ENCODE data around the gene GLRX. TPM values are rescaled to one million over a fixed set of nuclear protein-coding genes. Genes with fewer than 3 reads are reported as not detected.
A peak's percentile ranks its signal among the peaks of the same experiment; 100 is the strongest.

Gene GLRX
- total and polyA plus RNA-seq, 2 of the 13 experiments (the other 11 are each of a cell fraction or from before 2014, with no cell fraction given): 63.8 to 499 TPM

- Histone ChIP-seq H3K4me2 (ENCODE audit: low read depth, low read length) (peak overlapping the region; percentile 90), H3K36me3 (replicated peaks in 1 of 2; ENCODE audit: control insufficient read depth in 1 of 2, insufficient read depth in 2 of 2, low read length in 2 of 2) (no peaks in the 10 kb centered on the region), H4K20me1 (ENCODE audit: insufficient read depth, low read length) (no peaks in the 10 kb centered on the region), H3K27ac (ENCODE audit: extremely low read length, insufficient read depth, low read length) (peak overlapping the region; percentile 98), H3K79me2 (ENCODE audit: insufficient read depth, low read length) (peaks cover 14% of the 10 kb centered on the region), H3K9me3 (ENCODE audit: low read length) (no peaks in the 10 kb centered on the region), H3K9ac (ENCODE audit: insufficient read depth, low read depth, low read length) (peak overlapping the region; percentile 84), H3K27me3 (ENCODE audit: control insufficient read depth in 1 of 2, insufficient read depth in 2 of 2, low read length in 2 of 2) (no peaks in the 10 kb centered on the region), H3K4me1 (ENCODE audit: insufficient read depth, low read length) (peaks cover 97% of the 10 kb centered on the region), H2AFZ (ENCODE audit: low read length) (no peak overlapping the region), H3K4me3 (replicated peaks in 1 of 3; ENCODE audit: insufficient read depth in 1 of 3, low read depth in 2 of 3, low read length in 3 of 3) (peak overlapping the region; percentile 11 to 45 (median 41); a peak in 3 of 6 replicates)
- ATAC-seq: no peak
- BruUV-seq (replicated peaks): no TSS peak
- 23% methylated on average over 8 of the region's 8 CpGs for whole genome bisulfite sequencing (ENCODE audit: low lambda C conversion rate)
- ChIA-PET POLR2A (interaction anchor here (0.8 to 2.3 kb wide), 17 partner anchors 9 to 437 kb away, joined by 3 to 54 read pairs (median 5); partner anchors contain the start of genes ELL2 and GLRX), CTCF (ENCODE audit: low intra/inter-chr PET ratio, low total read pairs) (no interaction called here)
- no peak for TF ChIP-seq E2F1 (CRISPR knock-in tag; IDR thresholded peaks at IDR 0.05)
- 0 out of 2 replicates have a peak, but pooled peaks have one; percentile 23 for TF ChIP-seq HBP1 (CRISPR knock-in tag; IDR thresholded peaks at IDR 0.05; ENCODE audit: low read depth)
- 0 out of 2 replicates have a peak, but pooled peaks have one; percentile 2 for TF ChIP-seq KMT2A (CRISPR knock-in tag; IDR thresholded peaks at IDR 0.05)
- TF ChIP-seq MTF1 (CRISPR knock-in tag; IDR thresholded peaks at IDR 0.05): no peak
- peak; percentile 5 for TF ChIP-seq ASH2L (IDR thresholded peaks at IDR 0.05; ENCODE audit: insufficient read length, low read depth, low read length)
- TF ChIP-seq ZMYM3 (CRISPR knock-in tag; IDR thresholded peaks at IDR 0.05): no peak
- no peak for TF ChIP-seq PHF5A (CRISPR knock-in tag; IDR thresholded peaks at IDR 0.05; ENCODE audit: low read depth, unreplicated experiment)
- TF ChIP-seq, protein P1, sequence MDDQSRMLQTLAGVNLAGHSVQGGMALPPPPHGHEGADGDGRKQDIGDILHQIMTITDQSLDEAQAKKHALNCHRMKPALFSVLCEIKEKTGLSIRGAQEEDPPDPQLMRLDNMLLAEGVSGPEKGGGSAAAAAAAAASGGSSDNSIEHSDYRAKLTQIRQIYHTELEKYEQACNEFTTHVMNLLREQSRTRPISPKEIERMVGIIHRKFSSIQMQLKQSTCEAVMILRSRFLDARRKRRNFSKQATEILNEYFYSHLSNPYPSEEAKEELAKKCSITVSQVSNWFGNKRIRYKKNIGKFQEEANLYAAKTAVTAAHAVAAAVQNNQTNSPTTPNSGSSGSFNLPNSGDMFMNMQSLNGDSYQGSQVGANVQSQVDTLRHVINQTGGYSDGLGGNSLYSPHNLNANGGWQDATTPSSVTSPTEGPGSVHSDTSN (CRISPR knock-in tag; IDR thresholded peaks at IDR 0.05; ENCODE audit: borderline replicate concordance): no peak
- 0 out of 2 replicates have a peak, but pooled peaks have one; percentile 24 for TF ChIP-seq ZNF703 (CRISPR knock-in tag; IDR thresholded peaks at IDR 0.05; ENCODE audit: borderline replicate concordance)
- TF ChIP-seq HDAC1 (CRISPR knock-in tag; IDR thresholded peaks at IDR 0.05): no peak
- TF ChIP-seq FOSL2 (CRISPR knock-in tag; IDR thresholded peaks at IDR 0.05): peak; percentile 59
- no peak for FAIRE-seq
- intact Hi-C loops (cut with micrococcal nuclease; ENCODE audit: unreplicated experiment): loop anchor here (2.0 to 5.0 kb wide), 3 partner anchors 45 to 325 kb away; no protein-coding TSS in a partner anchor
- in situ Hi-C loops (cut with HindIII; ENCODE audit: extremely low pct_ligation_motif_present, low pct_unique_long_range_greater_than_20kb): loop anchor here (5.0 kb wide), 1 partner anchor 255 kb away; no protein-coding TSS in a partner anchor
- DNase-seq (ENCODE audit: low spot score): no peak
Measured at GRCh38 chr5:95861864-95862561, 39.5 kb upstream of the GLRX start.

All from HepG2 (cell line).